T-helper 17 cell (primary cell): ENCODE measurements around the gene ZNF470. TPM values are rescaled to one million over a fixed set of nuclear protein-coding genes. Genes with fewer than 3 reads are reported as not detected.

Experiments
- ATAC-seq: fragments of 150-1000 bp; cut with Tn5 transposase; 2 replicates; pipeline ENCODE4 v1.10.0; 2021; ENCODE audit warnings: mild to moderate bottlenecking, moderate library complexity
- DNase-seq, 3 donors: peaks; one replicate each; pipeline versions ENCODE4 v3.0.0 to v3.0.0-alpha.2; 2020 to 2021
- H3K9me3 ChIP-seq: one replicate; pipeline ENCODE4 v1.7.0; 2013; ENCODE audit warnings: low read length, mild to moderate bottlenecking; ENCODE audit not compliant: control insufficient read depth, poor library complexity, severe bottlenecking
- H3K27ac Mint-ChIP-seq: one replicate; pipeline ENCODE4 v1.8.0; 2022; ENCODE audit warnings: mild to moderate bottlenecking, moderate library complexity, mixed read lengths
- H3K27me3 Mint-ChIP-seq: one replicate; pipeline ENCODE4 v1.8.0; 2022; ENCODE audit warnings: mixed read lengths
- H3K36me3 Mint-ChIP-seq: one replicate; pipeline ENCODE4 v1.8.0; 2022; ENCODE audit warnings: low read depth, mixed read lengths
- H3K4me1 Mint-ChIP-seq: one replicate; pipeline ENCODE4 v1.8.0; 2022; ENCODE audit warnings: mild to moderate bottlenecking, mixed read lengths
- H3K4me3 Mint-ChIP-seq: one replicate; pipeline ENCODE4 v1.8.0; 2022; ENCODE audit warnings: mild to moderate bottlenecking, moderate library complexity, mixed read lengths
- total RNA-seq, 4 donors: library from RNA in 2 of 4; stranded (reverse) in 2 of 4; gene quantifications; one replicate each; pipeline ENCODE4 v1.2.3 and lab custom pipeline; 2022 to 2026

ZNF470 gene
- total RNA-seq (1 to 10 TPM in 1 of 2 donors, under 1 TPM in 1; 0.83 to 1.4 TPM), total RNA-seq (lab: John Stamatoyannopoulos, UW) (3.9 to 14.3 reads per million in 2 donors)

GRCh38 chr19:56567274-56568120 lies at the start of gene ZNF470:
Gene ZNF470 (plus strand): TSS chr19:56567468. CDS start chr19:56570312, 2,844 bp downstream.
- DNase-seq (peak; percentile 67 to 78 (median 74)), ATAC-seq (peak; percentile 98)
- peaks cover 2% of the 10 kb centered on the region for H3K4me1 Mint-ChIP-seq
- peaks cover 27% of the 10 kb centered on the region for H3K9me3 ChIP-seq
- H3K27me3 Mint-ChIP-seq, result no peaks in the 10 kb centered on the region
- peak within 1 kb of the TSS; percentile 60 for H3K27ac Mint-ChIP-seq
- peaks cover 6% of the 10 kb centered on the region for H3K36me3 Mint-ChIP-seq
- peak within 1 kb of the TSS; percentile 90 for H3K4me3 Mint-ChIP-seq

GRCh38 chr19:56525214-56525860 lies 41.9 kb upstream of the ZNF470 start:
- no peaks in the 10 kb centered on the region for H3K4me1 Mint-ChIP-seq
- no peaks in the 10 kb centered on the region for H3K27me3 Mint-ChIP-seq
- no peak overlapping the region for H3K27ac Mint-ChIP-seq
- DNase-seq (no peak), ATAC-seq (no peak)
- H3K36me3 Mint-ChIP-seq, result no peaks in the 10 kb centered on the region
- H3K9me3 ChIP-seq, result peaks cover 8% of the 10 kb centered on the region
- H3K4me3 Mint-ChIP-seq, result no peak overlapping the region

- Mint-ChIP-seq H3K27me3 (no peaks in the 10 kb centered on the region), H3K4me3 (peak overlapping the region; percentile 89), H3K36me3 (peaks cover 8% of the 10 kb centered on the region), H3K4me1 (no peaks in the 10 kb centered on the region), H3K27ac (peak overlapping the region; percentile 69)
- ATAC-seq (no peak), DNase-seq (no peak)
- peaks cover 9% of the 10 kb centered on the region for H3K9me3 ChIP-seq
Measured at GRCh38 chr19:56537442-56537841, 29.8 kb upstream of the ZNF470 start.

GRCh38 chr19:56538254-56538760 lies 29.0 kb upstream of the ZNF470 start:
- H3K4me1 Mint-ChIP-seq, result no peaks in the 10 kb centered on the region
- H3K9me3 ChIP-seq, result peaks cover 6% of the 10 kb centered on the region
- peak overlapping the region; percentile 69 for H3K27ac Mint-ChIP-seq
- peak; percentile 74 to 87 (median 82) for DNase-seq
- peak overlapping the region; percentile 89 for H3K4me3 Mint-ChIP-seq
- H3K27me3 Mint-ChIP-seq, result no peaks in the 10 kb centered on the region
- peaks cover 10% of the 10 kb centered on the region for H3K36me3 Mint-ChIP-seq
- peak; percentile 92 for ATAC-seq

GRCh38 chr19:56538761-56539263 lies 28.5 kb upstream of the ZNF470 start, which contains the start of gene ZFP28:
Gene ZFP28 (plus strand): TSS chr19:56538948. CDS start chr19:56539019, 71 bp downstream.
- peak; percentile 66 for ATAC-seq
- Mint-ChIP-seq H3K27ac (peak within 1 kb of the TSS; percentile 69), H3K4me1 (no peaks in the 10 kb centered on the region), H3K27me3 (no peaks in the 10 kb centered on the region), H3K4me3 (peak within 1 kb of the TSS; percentile 89), H3K36me3 (peaks cover 10% of the 10 kb centered on the region)
- H3K9me3 ChIP-seq, result peaks cover 5% of the 10 kb centered on the region
- peak in 1 of 3 donors; percentile 66 for DNase-seq

GRCh38 chr19:56543776-56544175 lies 23.5 kb upstream of the ZNF470 start:
- H3K9me3 ChIP-seq, result peaks cover 4% of the 10 kb centered on the region
- DNase-seq (no peak), ATAC-seq (no peak)
- peaks cover 10% of the 10 kb centered on the region for H3K36me3 Mint-ChIP-seq
- no peak overlapping the region for H3K4me3 Mint-ChIP-seq
- H3K27me3 Mint-ChIP-seq, result no peaks in the 10 kb centered on the region
- no peak overlapping the region for H3K27ac Mint-ChIP-seq
- H3K4me1 Mint-ChIP-seq, result no peaks in the 10 kb centered on the region

- Mint-ChIP-seq H3K27ac (no peak overlapping the region), H3K36me3 (peaks cover 17% of the 10 kb centered on the region), H3K27me3 (no peaks in the 10 kb centered on the region), H3K4me1 (no peaks in the 10 kb centered on the region), H3K4me3 (no peak overlapping the region)
- peaks cover 22% of the 10 kb centered on the region for H3K9me3 ChIP-seq
- DNase-seq (no peak), ATAC-seq (no peak)
Measured at GRCh38 chr19:56547535-56547934, 19.7 kb upstream of the ZNF470 start.

GRCh38 chr19:56554272-56554869 lies 12.9 kb upstream of the ZNF470 start:
- no peak overlapping the region for H3K4me3 Mint-ChIP-seq
- no peak for ATAC-seq
- no peaks in the 10 kb centered on the region for H3K4me1 Mint-ChIP-seq
- peaks cover 11% of the 10 kb centered on the region for H3K36me3 Mint-ChIP-seq
- H3K27ac Mint-ChIP-seq, result no peak overlapping the region
- DNase-seq, result no peak
- no peaks in the 10 kb centered on the region for H3K27me3 Mint-ChIP-seq
- peaks cover 49% of the 10 kb centered on the region for H3K9me3 ChIP-seq

GRCh38 chr19:56562766-56563165 lies 4.5 kb upstream of the ZNF470 start:
- Mint-ChIP-seq H3K27ac (no peak overlapping the region), H3K4me3 (no peak overlapping the region), H3K36me3 (peaks cover 6% of the 10 kb centered on the region), H3K27me3 (no peaks in the 10 kb centered on the region), H3K4me1 (peaks cover 2% of the 10 kb centered on the region)
- ATAC-seq (no peak), DNase-seq (no peak)
- H3K9me3 ChIP-seq, result peaks cover 29% of the 10 kb centered on the region

- Mint-ChIP-seq H3K27ac (peak overlapping the region; percentile 60), H3K36me3 (peaks cover 6% of the 10 kb centered on the region), H3K4me3 (peak overlapping the region; percentile 90), H3K27me3 (no peaks in the 10 kb centered on the region), H3K4me1 (peaks cover 2% of the 10 kb centered on the region)
- DNase-seq (peak in 1 of 3 donors; percentile 6), ATAC-seq (peak; percentile 44)
- H3K9me3 ChIP-seq, result peaks cover 27% of the 10 kb centered on the region
Measured at GRCh38 chr19:56566904-56567273, 379 bp upstream of the ZNF470 start.

- Mint-ChIP-seq H3K36me3 (peaks cover 8% of the 10 kb centered on the region), H3K4me1 (no peaks in the 10 kb centered on the region), H3K27ac (no peak overlapping the region), H3K4me3 (no peak overlapping the region), H3K27me3 (no peaks in the 10 kb centered on the region)
- peaks cover 45% of the 10 kb centered on the region for H3K9me3 ChIP-seq
- DNase-seq (no peak), ATAC-seq (no peak)
Measured at GRCh38 chr19:56572589-56572988, 5.3 kb downstream of the ZNF470 start.

GRCh38 chr19:56573914-56574313 lies 6.6 kb downstream of the ZNF470 start:
- peaks cover 8% of the 10 kb centered on the region for H3K36me3 Mint-ChIP-seq
- H3K9me3 ChIP-seq, result peaks cover 58% of the 10 kb centered on the region
- no peaks in the 10 kb centered on the region for H3K27me3 Mint-ChIP-seq
- H3K27ac Mint-ChIP-seq, result no peak overlapping the region
- H3K4me3 Mint-ChIP-seq, result no peak overlapping the region
- no peaks in the 10 kb centered on the region for H3K4me1 Mint-ChIP-seq
- DNase-seq, result no peak
- no peak for ATAC-seq
